Thymus (tissue), 11 donors: ENCODE measurements around the gene PRKAG2. TPM values are rescaled to one million over a fixed set of nuclear protein-coding genes. Genes with fewer than 3 reads are reported as not detected.

ENCODE experiments used
- DNase-seq, 9 donors: peaks; one replicate each; pipeline ENCODE4 v3.0.0-alpha.2; 2013; ENCODE audit warnings: low spot score in 9 of 9, low read depth in 6 of 9, missing footprints in 1 of 9
- H3K27ac ChIP-seq, 2 donors: one replicate each; pipeline ENCODE4 v1.5.1; 2013; ENCODE audit warnings: control low read depth in 1 of 2, low read depth in 1 of 2, low read length in 1 of 2, mild to moderate bottlenecking in 1 of 2, moderate library complexity in 1 of 2
- H3K27me3 ChIP-seq, 2 donors: one replicate each; pipeline ENCODE4 v1.5.1; 2013; ENCODE audit warnings: low read length in 1 of 2; ENCODE audit not compliant: control insufficient read depth in 2 of 2, insufficient read depth in 1 of 2
- H3K36me3 ChIP-seq, 2 donors: one replicate each; pipeline ENCODE4 v1.5.1; 2013; ENCODE audit warnings: low read length in 1 of 2, mild to moderate bottlenecking in 1 of 2, moderate library complexity in 1 of 2; ENCODE audit not compliant: control insufficient read depth in 2 of 2, insufficient read depth in 2 of 2
- H3K4me1 ChIP-seq, 2 donors: one replicate each; pipeline ENCODE4 v1.5.1; 2013; ENCODE audit warnings: low read length in 2 of 2; ENCODE audit not compliant: control insufficient read depth in 2 of 2, insufficient read depth in 2 of 2
- H3K4me3 ChIP-seq, 2 donors: one replicate each; pipeline ENCODE4 v1.5.1; 2013; ENCODE audit warnings: low read length in 2 of 2, control low read depth in 1 of 2, mild to moderate bottlenecking in 1 of 2
- H3K9me3 ChIP-seq, 2 donors: one replicate each; pipeline ENCODE4 v1.5.1; 2013; ENCODE audit warnings: low read length in 1 of 2, mild to moderate bottlenecking in 1 of 2; ENCODE audit not compliant: control insufficient read depth in 2 of 2, insufficient read depth in 1 of 2
- WGBS: extraction: QIAGEN DNeasy Blood & Tissue Kit; methylation state at CpG from one replicate; pipeline ENCODE4 v1.1.7; 2013; 5-methylcytosine and 5-hydroxymethylcytosine counted together
- polyA plus RNA-seq: library from polyadenylated mRNA; stranded (reverse); fragments of 200-250 nt; gene quantifications from one replicate; pipeline ENCODE4 v1.2.3, GENCODE V29; 2013
- total RNA-seq: library from RNA; stranded (reverse); fragments of 120-200 nt; gene quantifications from one replicate; pipeline ENCODE4 v1.2.4, GENCODE V29; 2013
- donor health status: healthy.

The PRKAG2 gene
- total and polyA plus RNA-seq, 2 donors: 5.1 to 33.7 TPM

DNA sequence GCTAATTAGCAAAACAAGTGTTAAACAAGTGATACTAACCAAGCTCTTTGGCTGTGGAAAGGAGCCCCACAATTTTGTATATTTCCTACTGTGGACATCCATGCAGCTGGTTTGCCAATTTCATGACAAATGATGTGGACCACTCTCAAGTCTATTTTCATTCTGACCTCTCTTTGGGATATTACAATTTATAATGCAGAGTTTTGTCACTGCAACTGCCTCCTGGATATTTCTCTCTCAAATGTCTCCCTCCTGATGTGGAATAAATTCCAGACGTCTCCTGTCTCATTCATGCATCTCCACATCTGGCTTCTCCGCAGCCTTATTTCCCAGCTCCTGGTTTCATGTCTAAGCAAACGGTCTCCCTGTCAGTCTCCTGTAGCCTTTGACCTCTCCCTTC lies 276.6 kb downstream of the PRKAG2 start:
- Histone ChIP-seq H3K9me3 (no peaks in the 10 kb centered on the region), H3K4me3 (no peak overlapping the region), H3K27ac (no peak overlapping the region), H3K27me3 (no peaks in the 10 kb centered on the region), H3K4me1 (no peaks in the 10 kb centered on the region), H3K36me3 (no peaks in the 10 kb centered on the region)
- 90% methylated on average over 3 of the region's 3 CpGs for WGBS
- DNase-seq: no peak

- Histone ChIP-seq H3K36me3 (no peaks in the 10 kb centered on the region), H3K27me3 (no peaks in the 10 kb centered on the region), H3K27ac (no peak overlapping the region), H3K4me1 (no peaks in the 10 kb centered on the region), H3K4me3 (no peak overlapping the region), H3K9me3 (no peaks in the 10 kb centered on the region)
- 92% methylated on average over 10 of the region's 10 CpGs for WGBS
- DNase-seq: no peak
Measured at GRCh38 chr7:151599401-151600227, 277.3 kb downstream of the PRKAG2 start.

DNA sequence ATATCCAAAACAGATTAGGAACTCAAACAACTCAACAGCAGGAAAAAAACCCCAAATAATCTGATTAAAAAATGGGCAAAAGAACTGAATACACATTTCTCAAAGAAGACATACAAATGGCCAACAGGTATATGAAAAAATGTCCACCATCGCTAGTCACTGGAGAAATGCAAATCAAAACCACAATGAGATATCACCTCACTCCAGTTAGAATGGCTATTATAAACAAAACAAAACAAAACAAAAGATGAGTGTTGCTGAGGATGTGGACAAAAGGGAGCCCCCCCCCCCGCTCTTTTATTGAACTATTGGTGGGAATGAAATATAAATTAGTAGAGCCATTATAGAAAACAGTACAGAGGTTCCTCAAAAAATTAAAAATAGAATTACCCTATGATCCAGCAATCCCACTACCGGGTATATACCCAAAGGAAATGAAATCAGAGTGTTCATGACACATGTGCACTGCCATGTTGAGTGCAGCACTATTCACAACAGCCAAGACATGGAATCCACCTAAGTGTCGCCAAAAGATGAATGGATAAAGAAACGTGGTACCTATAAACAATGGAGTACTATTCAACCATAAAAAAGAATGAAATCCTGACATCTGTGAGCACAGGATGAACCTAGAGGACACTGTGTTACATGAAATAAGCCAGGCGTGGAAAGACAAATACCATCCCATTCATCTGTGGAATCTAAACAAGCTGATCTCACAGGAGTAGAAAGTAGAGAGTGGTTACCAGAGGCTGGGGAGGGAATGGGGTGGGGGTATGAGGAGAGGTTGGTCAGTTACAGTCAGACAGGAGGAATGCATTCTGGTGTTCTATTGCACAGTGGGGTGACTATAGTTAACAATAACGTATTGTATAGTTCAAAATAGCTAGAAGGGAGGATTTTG lies 279.1 kb downstream of the PRKAG2 start:
- Histone ChIP-seq H3K4me3 (no peak overlapping the region), H3K36me3 (no peaks in the 10 kb centered on the region), H3K9me3 (no peaks in the 10 kb centered on the region), H3K4me1 (no peaks in the 10 kb centered on the region), H3K27ac (no peak overlapping the region), H3K27me3 (no peaks in the 10 kb centered on the region)
- 95% methylated on average over 7 of the region's 7 CpGs for WGBS
- no peak for DNase-seq

GRCh38 chr7:151595702-151596350 lies 281.1 kb downstream of the PRKAG2 start:
- no peak overlapping the region for H3K27ac ChIP-seq
- no peaks in the 10 kb centered on the region for H3K9me3 ChIP-seq
- H3K4me1 ChIP-seq: peaks cover 0 to 4% of the 10 kb centered on the region in 2 donors
- no peaks in the 10 kb centered on the region for H3K27me3 ChIP-seq
- no peak overlapping the region for H3K4me3 ChIP-seq
- WGBS: 97% methylated on average over 3 of the region's 3 CpGs
- H3K36me3 ChIP-seq: no peaks in the 10 kb centered on the region
- DNase-seq: no peak

DNA sequence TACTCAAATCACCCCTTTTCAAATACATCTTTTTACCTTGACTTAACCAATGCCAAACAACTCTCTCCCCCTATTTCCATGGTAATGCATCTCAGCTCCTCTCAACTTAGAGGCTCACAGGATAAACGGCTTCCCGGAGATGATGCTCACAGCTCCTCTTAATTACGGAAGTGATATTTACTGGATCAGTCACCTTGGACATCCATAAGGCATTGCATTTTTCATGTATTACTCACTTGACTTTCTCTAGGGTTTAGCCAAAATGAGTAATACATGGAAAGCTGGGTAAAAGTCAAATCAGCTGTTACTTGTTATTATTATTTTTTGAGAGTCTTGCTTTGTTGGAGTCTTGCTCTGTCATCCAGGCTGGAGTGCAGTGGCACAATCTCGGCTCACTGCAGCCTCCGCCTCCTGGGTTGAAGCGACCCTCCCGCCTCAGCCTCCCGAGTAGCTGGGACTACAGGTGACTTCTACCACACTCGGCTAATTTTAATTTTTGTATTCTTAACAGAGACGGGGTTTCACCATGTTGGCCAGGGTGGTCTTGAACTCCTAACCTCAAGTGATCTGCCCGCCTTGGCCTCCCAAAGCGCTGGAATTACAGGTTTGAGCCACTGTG lies 283.9 kb downstream of the PRKAG2 start:
- DNase-seq: no peak
- no peaks in the 10 kb centered on the region for H3K36me3 ChIP-seq
- H3K27me3 ChIP-seq: no peaks in the 10 kb centered on the region
- no peak overlapping the region for H3K27ac ChIP-seq
- peaks cover 0 to 4% of the 10 kb centered on the region in 2 donors for H3K4me1 ChIP-seq
- no peak overlapping the region for H3K4me3 ChIP-seq
- WGBS: 97% methylated on average over 12 of the region's 12 CpGs
- H3K9me3 ChIP-seq: no peaks in the 10 kb centered on the region

- no peak for DNase-seq
- no peak overlapping the region for H3K4me3 ChIP-seq
- H3K4me1 ChIP-seq: peaks cover 0 to 4% of the 10 kb centered on the region in 2 donors
- H3K27me3 ChIP-seq: no peaks in the 10 kb centered on the region
- WGBS: 95% methylated on average over 11 of the region's 11 CpGs
- no peaks in the 10 kb centered on the region for H3K36me3 ChIP-seq
- H3K9me3 ChIP-seq: no peaks in the 10 kb centered on the region
- no peak overlapping the region for H3K27ac ChIP-seq
Measured at GRCh38 chr7:151592330-151592729, 284.6 kb downstream of the PRKAG2 start.

- 92% methylated on average over 14 of the region's 14 CpGs for WGBS
Measured at GRCh38 chr7:151591866-151592265, 285.0 kb downstream of the PRKAG2 start.

DNA sequence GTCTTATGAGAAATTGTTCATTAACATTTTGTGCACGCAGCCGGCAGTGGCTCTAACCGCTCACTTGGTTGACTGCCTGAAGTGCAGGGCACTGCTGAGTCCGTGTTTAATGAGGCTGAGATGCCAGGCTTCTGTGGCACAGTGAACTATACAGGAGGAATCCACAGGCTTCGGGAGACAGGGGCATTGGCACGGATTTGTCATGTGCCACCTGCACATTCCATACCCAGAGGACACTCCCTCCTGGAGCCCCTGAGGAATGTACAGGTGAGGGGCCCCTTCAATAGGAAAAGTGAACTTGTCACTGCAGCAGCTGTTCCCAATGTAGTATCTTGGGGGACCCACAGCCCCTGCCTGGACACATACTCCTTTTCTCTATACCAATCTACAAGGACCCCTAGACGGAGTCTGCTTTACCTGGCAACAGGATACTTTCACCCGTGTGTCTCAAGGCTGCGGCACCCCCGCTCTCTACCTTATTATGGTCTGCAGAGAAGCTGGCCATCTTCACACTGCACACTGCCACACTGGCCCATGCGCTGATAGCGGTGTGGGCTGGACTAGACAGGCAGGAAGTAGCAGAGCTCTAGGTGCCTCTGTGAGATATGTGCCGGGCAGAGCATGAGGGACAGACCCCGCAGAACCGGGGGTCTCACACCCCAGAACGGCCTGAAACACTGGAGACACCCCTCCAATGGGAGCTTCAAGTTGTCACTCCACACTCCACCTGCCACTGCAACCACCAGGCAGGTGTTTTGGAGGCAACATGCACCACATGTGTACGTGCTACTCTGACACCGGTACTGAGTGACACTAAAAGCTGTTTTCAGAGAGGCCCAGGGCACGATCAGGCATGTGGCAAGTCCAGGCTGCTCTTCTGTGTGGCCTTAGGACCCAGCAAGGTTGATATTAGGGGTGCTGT lies 285.8 kb downstream of the PRKAG2 start:
- H3K27me3 ChIP-seq: no peaks in the 10 kb centered on the region
- no peaks in the 10 kb centered on the region for H3K9me3 ChIP-seq
- peaks cover 0 to 6% of the 10 kb centered on the region in 2 donors for H3K4me1 ChIP-seq
- H3K36me3 ChIP-seq: no peaks in the 10 kb centered on the region
- H3K27ac ChIP-seq: no peak overlapping the region
- no peak for DNase-seq
- H3K4me3 ChIP-seq: no peak overlapping the region
- 91% methylated on average over 19 of the region's 19 CpGs for WGBS

More at GRCh38 chr7:151591866-151592265, 285.0 kb downstream of the PRKAG2 start:
- Histone ChIP-seq H3K9me3 (no peaks in the 10 kb centered on the region), H3K36me3 (no peaks in the 10 kb centered on the region), H3K4me1 (peaks cover 0 to 4% of the 10 kb centered on the region in 2 donors), H3K4me3 (no peak overlapping the region), H3K27ac (no peak overlapping the region), H3K27me3 (no peaks in the 10 kb centered on the region)
- DNase-seq: no peak
